WI38 (cell line): Measurements from ENCODE around the gene RHBDL1.

Experiments
- H3K4me3 ChIP-seq: 2 replicates; pipeline ENCODE4 v1.5.1; 2011; ENCODE audit warnings: low read depth, mild to moderate bottlenecking, control low read depth, low read length
- CTCF ChIP-seq: IDR thresholded peaks from 2 replicates; pipeline ENCODE4 v1.5.1; 2012; ENCODE audit warnings: low read depth, mild to moderate bottlenecking, control low read depth, low read length

The RHBDL1 gene

GRCh38 chr16:727291-727977 is 52.0 kb downstream of the RHBDL1 start:
- no peak for TF ChIP-seq CTCF
- peak overlapping the region; percentile 67 for H3K4me3 ChIP-seq
